DLD1 (cell line): ENCODE measurements around the gene RBM8A.

Source experiments
- in situ Hi-C: cut with HindIII; loops from 2 replicates; pipeline ENCODE4 v1.10.0; 2017; ENCODE audit warnings: low sequenced_read_pairs

The RBM8A gene

DNA sequence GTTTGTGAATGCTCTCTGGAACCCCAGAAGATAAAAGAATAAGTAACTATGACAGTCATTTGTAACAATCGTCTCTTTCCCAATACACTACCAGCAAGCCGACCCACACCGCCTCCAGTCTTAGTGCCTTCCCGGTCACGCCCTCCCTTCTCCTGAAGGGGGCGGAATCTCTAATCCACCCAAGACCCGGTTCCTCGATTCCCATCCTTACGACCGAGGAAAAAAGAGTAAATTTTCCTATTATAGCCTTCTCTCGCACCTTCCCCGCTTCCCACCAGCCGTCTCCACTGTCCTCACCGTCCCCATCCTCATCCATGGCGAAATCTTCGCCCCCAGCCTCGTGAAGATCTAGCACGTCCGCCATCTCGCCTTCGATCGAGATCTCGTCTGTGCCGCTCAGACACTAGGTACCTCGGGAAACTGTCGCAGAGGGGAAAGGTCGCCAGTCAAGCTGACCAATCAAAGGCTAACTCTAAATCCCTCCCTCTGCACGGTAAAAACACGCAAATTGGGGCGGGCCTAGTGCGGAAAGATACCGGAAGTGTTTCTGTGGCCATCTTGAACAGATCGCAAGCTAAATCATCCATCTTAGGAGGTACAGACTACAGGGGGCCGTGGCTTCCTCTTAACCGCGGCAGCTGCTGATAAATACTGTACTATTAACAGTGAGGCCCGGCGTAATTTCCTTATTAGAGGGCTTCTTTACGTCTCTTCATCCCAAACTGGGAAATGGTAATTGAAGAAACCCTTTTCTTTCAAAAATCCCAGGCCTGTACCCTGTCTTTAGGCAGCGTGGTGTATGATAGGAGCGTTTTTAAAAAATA lies at the start of gene RBM8A:
Gene RBM8A, minus strand, starts transcription at position 422 of the 824 bp plus-strand sequence. Its CDS starts 58 bp downstream, at position 364.
- in situ Hi-C loops = no loop called here

DNA sequence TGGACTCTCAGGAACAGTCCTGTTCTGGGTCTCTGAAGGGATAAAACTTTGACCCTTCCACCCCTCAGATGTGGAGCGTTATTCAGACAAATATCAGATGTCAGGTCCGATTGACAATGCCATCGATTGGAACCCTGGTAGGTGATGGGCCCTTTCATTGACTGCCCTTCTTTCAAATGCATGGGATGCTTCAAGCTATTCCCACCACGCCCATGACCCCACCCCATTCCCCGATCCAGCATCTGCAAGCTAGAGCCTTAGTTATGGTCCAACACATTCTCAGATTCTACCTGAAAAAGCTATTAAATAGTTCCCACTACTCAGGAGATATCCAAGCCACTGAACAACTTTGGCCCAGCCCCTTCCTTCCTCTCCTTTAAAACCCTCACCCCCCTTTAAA lies 49.7 kb upstream of the RBM8A start:
- in situ Hi-C loops = no loop called here

DNA sequence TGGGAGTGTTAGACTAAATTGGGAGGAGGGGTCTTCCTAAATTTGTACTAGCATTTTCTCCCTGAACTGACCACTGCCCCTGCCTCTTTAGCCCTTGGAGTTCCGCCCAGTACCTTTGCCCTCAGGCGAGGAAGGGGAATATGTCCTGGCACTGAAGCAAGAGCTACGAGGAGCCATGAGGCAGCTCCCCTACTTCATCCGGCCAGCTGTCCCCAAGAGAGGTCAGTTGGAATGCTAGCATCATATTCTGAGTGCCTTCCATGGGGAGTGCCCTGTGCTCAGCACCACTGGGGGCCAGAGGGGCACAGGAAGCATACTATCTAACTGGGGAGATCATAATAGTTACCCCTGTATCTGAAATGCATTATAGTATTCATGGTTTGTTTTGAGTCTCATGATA lies 47.9 kb upstream of the RBM8A start:
- in situ Hi-C loops = no loop called here

DNA sequence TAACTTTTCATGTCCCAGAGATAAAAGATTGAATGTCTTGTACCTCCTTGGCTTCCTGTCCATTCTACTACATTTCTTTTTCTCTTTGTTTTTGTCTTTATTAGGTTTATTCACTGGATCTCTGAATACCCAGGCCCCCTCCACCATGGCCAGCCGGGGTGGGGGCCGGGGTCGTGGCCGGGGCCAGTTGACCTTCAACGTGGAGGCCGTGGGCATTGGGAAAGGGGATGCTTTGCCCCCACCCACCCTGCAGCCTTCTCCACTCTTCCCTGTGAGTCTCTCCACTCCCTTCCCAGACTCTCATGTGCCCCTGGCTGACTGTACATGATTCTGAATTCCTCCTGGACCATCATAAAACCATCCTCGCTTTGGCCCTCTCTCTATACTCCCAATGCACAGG lies 47.4 kb upstream of the RBM8A start:
- in situ Hi-C loops = no loop called here

DNA sequence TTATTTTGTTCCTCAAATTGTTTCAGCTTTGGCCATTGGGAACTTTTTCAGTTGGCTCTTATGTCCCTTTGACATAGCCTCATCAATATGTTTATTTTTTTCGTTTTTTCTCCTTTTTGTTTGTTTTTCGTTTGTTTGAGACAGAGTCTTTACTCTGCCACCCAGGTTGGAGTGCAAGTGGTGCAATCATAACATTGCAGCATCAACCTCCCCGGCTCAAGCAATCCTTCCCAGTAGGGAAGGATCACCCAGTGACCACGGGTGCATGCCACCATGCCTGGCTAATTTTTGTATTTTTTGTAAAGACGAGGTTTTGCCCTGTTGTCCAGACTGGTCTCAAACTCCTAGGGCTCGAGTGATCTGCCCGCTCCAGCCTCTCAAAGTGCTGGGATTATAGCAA lies 45.3 kb upstream of the RBM8A start:
- in situ Hi-C loops = no loop called here

DNA sequence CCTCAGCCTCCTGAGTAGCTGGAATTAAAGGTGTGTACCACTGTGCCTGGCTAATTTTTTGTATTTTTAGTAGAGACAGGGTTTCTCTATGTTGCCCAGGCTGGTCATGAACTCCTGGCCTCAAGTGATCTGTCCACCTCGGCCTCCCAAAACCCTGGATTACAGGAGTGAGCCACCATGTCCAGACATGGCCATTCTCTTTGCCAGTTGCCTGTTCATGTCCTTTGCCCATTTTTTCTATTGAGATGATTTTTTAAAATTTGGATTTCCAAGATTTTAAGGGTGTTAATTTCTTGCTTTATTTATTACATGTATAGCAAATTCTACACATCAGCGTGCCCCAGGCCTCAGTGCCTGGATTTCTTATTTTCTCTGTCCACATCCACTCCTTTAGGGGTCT lies 40.0 kb upstream of the RBM8A start:
- in situ Hi-C loops = no loop called here

DNA sequence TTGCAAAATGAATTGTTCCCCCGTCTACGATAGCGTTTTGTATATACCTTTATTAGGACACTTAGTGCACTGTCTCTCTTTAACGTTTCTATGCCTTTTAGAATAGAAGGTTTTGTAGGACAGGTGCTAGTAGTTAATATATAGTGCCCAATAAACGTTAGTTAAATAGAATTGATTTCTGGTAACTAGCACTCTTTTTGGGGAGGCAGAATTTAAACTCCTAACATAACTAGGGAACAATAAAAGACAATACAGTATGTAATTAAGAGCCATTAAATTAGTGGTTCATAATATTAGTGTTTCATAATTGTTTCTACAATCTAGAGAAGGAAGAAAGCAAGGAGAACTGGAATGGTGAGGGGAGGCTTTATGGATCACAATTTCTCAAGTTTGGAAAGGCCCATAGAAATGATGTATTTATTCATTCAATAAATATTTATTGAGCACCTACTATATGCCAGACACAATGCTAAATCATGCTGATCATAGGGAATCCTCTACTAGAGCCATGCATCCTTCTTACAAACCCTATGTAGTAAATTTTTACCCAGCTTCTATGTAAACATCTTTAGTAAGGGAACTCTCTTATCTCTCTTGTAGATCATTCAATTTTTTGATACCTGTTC lies 37.9 kb upstream of the RBM8A start:
- in situ Hi-C loops = no loop called here

DNA sequence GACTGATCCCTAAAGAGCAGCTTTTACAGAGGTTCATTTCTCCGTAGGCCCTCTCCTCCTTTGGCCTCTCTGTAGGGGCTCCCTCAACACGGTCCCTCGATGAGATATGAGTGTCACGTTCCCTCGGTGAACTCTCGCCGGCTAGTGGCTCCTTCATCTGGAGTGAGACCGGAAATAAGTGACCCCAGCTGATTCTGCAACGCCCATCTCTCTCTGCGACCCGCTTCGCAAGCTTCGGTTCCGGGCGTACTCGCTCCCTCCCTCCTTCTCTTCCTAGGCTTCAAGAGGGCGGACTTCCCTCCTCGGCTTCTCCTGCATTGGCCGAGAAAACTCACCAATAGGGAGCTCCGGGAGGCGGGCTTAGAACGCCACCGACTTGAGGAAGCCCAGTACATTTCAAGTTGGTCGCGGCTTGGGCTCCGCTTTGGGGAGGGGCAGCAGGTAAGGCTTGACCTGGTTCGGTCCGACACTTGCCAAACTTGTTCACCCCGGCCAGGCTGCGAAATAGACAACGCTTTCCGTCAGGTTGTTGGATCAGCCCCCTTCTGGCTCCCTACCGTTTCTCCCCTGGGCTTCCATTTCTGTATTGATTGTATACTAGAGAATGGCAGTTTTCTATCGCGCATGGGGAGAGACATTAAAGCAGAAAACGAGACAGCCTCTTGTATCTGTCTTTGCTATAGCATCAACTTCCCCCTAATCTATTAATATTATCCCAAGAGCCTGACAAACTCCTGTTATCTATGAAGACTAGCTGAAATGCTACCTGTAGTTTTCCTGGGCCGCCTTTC lies 37.2 kb upstream of the RBM8A start, which contains the start of the genes ANKRD34A and POLR3GL:
Gene ANKRD34A, minus strand, starts transcription at position 248 of the 791 bp plus-strand sequence. CDS start 2,816 bp downstream, outside the sequence.
Gene POLR3GL, plus strand, starts transcription at position 363 of the 791 bp plus-strand sequence. CDS start 10,176 bp downstream, outside the sequence.
- in situ Hi-C loops = loop anchor here (5.0 kb wide), 1 partner anchor 107 kb away; the partner anchor contains the start of gene PIAS3

DNA sequence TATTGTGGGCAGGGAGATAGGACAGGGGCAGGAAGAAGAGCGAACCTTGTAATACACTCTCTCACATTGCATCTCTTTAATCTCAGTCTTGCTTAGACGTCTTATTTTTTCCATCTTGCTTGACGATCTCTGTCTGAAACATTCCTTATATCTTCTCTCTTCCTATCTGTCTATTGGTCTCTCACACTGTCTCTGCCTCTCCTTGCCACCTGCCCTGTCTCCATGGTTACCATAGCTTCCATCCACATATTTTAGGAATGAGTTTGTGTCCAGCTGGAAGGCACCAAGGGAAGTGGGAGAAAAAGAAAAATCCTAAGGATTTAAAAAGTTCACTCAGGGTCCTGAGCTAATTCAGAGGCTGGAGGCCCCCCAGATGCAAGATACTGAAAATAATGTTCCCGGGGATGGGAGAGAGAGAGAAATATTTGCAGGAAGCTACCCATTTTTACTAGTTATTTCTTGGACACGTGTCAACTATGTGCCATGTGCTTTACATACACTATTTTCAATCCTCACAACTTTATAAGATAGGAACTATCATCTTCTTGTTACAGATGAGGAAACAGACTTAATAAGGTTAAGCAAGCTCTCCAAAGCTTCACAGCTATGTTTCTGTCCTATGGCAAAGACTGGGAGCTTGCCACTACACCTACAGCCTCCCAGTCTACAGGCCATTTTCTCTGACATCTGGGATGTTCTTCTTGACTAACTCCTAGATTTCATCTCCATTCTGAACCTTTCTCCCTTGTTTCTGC lies 36.2 kb upstream of the RBM8A start:
- in situ Hi-C loops = loop anchor here (5.0 kb wide), 1 partner anchor 106 kb away; the partner anchor contains the start of gene PIAS3

DNA sequence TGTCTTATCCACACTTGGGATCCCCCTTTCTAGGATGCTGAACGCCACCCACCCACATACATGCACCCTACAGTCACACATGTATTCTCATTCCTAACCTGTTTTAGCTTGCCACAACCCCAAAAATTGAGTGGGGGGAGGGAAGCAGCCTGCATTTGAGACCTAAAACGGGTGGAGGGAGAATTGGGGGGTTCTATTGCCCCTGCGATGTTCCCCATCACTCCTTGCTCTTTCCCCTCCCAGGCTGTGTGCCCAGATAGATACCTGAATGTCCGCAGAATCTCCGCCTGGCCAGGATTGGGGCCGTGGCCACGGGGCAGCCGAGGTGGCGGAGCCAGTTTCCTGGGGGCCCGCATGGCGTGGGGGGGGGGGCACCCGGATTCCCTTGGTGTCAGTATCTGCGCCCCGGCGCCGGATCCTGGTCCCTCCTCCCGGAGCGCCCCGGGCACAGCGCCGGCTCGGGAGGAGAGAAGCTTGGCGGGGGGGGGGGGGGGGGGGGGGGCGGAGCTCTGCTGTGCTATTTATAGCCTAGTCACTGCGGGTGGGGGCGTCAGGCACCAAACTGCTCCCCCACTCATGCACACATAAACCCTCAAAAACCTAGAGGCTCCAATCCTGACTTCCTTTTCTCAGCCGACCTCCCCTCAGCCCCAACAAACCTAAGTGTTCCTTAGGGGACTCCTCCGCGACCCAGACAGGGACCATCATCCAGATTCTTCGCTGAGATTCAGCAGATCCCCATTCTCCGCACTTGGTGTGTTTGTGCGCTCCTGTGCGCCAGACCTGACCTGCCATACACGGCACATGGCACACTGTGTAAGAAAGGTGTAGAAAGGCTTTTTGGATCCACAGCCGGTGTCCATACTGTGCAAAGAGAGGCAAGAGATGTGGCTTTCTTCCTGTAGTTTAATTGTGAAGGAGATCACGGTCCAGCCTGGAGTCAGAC lies 35.1 kb upstream of the RBM8A start:
- in situ Hi-C loops = loop anchor here (5.0 kb wide), 1 partner anchor 105 kb away; the partner anchor contains the start of gene PIAS3

DNA sequence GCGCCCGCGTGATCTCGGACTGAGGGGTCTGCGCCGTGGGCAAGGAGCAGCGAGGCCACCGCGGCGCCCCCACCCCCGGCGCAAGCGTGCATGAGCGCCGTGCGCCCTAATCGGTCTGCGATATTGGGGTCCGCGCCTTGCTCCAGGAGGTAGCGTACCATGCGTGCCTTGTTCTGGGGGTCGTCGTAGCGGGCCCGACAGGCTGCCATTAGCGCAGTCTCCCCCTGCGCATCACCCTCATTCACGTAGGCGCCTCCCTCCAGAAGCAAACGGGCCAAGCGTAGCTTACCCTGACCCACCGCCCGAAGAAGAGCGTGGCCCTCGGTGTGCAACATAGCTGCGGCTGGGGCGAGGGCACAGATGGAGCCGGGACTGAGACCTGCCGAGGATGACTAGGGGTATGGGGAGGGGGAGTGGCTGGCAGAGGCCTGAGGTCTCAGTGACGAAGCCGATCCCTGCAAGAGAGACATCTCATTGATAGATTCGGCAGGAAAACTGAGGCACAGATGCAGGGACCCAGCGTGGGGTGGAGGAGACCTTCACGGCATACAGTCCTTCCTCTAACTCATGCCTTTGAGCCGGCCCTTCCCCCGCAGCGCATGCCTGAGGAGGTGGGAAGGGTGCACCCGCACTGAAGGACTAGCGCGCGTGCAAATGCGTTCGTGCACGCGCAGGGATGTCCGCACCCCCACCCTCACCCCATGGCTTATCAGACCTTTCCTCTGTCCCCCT lies 34.3 kb upstream of the RBM8A start:
- in situ Hi-C loops = loop anchor here (5.0 kb wide), 1 partner anchor 104 kb away; the partner anchor contains the start of gene PIAS3

DNA sequence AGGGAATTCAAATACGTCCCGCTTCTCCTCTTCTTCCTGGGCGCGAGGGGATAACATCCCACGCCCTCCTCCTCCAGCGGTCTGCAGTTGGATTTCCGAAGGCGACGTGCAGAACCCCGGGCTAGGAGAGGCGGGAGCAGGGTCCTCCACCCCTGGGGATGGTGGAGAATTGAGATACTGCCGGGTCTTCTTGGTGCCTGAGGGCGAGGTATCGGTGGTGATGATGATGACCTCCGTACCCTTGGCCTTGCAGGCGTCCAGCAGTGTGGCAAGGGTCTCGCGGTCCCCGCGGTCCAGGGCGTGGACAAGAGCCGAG lies 33.8 kb upstream of the RBM8A start:
- in situ Hi-C loops = loop anchor here (5.0 kb wide), 1 partner anchor 104 kb away; the partner anchor contains the start of gene PIAS3

DNA sequence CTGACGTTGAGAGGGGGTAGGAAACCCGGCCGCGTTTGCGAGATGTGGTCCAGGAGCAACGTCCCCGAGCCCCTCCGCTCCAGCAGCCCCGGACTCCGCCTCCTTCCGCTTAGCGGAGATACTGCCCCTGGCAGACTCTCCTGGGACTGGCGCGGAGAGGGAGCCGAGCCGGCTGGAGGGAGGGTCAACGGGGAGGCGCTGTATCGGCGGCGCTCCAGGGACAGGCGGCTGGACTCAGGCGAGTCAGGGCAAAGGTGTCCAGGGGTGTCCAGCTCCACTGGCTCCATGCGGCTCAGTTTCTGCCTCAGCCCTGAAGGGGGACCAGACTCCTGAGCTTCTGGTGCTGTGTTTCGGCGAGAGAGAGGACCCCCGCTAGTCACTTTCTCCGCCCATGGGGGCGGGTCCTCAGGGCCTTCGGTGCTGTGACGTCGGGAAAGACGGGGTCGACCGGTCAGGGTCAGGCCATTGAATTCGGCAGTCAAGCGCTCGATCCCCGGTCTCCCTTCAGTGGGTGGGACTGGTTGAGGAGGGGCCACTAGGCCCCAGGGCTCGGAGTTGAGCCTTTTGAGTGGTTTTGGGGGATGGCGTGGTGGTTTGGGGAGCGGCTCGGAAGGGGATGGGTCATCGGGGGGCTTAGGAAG lies 33.3 kb upstream of the RBM8A start:
- in situ Hi-C loops = loop anchor here (5.0 kb wide), 1 partner anchor 103 kb away; the partner anchor contains the start of gene PIAS3

DNA sequence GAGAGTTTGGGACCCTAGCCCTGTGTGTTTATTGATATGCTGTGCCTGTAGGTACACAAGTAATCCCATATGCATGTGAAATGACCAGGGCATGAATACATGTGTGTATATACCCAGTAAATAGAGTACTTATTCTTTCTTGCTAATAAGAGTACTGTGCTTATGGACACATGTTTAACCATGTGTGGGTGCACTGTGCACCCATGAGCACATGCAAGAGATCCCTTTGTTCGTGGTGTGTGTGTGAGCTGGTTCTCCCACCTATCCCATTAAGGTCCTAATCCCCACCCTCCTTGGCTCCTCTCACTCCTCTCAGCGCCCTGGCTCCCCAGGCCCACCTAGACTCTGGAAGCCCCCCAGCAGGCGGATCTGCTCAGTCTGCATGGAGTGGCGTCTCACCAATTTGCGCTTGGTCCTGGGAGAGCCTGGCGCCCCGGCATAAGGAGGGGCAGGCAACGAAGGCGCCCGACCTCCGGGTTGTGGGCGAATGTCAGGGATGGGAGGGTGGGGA lies 32.7 kb upstream of the RBM8A start:
- in situ Hi-C loops = loop anchor here (5.0 kb wide), 1 partner anchor 103 kb away; the partner anchor contains the start of gene PIAS3

DNA sequence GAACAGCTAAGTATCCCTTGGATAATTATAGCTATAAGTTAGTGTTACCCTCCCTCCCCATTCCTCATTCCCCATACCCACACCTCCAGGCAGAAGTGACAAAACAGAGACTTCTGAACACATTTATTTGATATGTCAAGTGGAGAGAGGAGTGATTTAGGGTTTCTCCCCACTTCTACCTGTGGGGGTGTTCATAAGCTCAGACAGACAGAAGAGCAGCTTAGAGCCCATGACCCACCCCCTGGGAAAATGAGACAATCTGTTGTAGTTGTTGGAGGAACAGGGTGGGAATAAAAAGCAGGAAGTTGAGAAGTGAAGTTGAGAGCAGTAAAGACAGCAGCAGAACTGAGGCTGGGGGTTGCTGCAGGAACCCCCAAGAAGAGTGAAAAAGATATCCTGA lies 32.0 kb upstream of the RBM8A start:
- in situ Hi-C loops = no loop called here

DNA sequence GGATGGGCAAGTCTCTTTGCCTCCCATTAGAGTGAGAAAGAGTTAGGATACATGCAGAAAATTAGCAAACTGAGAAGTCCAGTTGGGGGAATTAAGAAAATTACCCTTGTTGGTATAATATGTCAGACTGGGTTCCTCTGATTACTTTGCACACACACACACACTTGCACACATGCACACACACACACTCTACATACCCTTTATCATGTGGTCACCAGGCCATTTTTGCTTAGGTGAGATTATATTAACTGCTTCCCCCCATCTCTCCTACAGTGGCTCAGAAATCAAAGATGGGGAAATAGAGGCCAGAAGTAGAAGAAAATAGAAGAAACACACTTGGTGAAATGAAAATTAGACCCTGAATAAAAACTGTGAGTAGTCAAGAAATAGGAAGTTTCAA lies 31.4 kb upstream of the RBM8A start:
- in situ Hi-C loops = no loop called here

DNA sequence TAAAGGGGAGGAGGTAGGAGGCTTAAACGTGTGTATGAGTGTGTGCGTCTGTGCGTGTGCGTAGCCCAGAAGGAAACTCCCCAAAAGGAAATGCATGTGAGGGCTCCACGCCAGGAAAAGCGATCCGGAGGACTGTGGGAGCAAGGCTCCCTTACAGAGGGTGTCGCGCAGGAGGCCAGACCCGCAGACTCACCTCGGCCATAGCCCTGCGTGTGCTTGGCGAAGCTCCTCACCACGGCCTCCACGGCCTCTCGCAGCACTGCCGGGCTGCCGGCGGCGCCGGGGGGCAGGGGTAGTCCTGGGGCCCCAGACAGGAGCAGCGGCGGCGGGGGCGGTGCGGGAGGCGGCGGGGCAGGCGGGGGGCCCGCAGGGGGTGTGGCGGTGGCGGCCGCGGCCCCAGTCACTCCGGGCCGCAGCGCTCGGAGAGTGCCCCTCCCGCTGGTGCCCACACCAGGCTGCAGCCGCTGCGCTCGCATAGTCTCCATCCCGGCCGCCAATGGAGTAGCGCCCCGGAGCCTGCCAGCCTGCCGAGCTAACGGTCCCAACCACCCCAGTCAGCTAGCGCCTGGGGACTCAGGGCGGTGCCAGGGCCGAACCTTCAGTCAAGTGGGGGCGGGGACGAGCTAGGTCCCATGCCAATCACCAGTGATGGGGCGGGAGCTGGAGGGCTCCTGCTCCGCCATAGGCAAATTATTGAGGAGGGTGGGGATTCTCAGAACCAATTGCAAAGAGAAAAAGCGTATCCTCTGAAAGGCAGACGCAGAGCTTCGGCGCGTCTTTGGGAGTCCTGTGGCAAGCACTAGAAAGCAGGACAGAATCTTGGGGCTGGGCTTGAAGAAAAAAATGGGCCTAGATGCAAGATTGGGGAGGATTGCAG lies 30.4 kb upstream of the RBM8A start, which contains the start of gene LIX1L:
Gene LIX1L, minus strand, starts transcription at position 575 of the 877 bp plus-strand sequence. Its CDS starts 90 bp downstream, at position 485.
- in situ Hi-C loops = no loop called here
